ENCODE results near the gene NPPB. TPM values are rescaled to one million over a fixed set of nuclear protein-coding genes. Genes with fewer than 3 reads are reported as not detected.
A peak's percentile ranks its signal among the peaks of the same experiment; 100 is the strongest.

The NPPB gene
- total RNA-seq, 2 experiments from 2014 or later = not detected

DNA sequence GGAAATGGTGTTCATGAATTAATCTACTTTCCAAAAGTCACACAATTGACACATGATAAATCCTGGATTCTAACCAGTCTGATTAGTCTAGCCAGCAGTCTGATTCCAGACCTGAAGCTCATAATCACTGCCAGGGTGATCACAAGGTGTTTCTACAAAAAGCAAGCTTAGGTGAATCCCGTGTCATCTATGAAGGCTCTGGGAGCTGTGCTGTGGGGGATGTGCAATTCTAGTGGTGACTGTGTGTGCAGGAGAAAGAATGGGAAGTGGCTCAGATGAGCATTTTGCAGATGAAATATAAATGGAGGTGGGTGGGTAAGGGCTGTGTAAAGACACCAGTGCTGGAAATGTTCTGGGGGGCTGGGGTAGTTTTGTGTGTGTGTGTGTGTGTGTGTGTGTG, 1.8 kb upstream of the NPPB start:
- CTCF ChIA-PET = interaction anchor here (0.9 kb wide), 1 partner anchor 14 kb away, joined by 4 read pairs; no protein-coding TSS in a partner anchor
- H3K9me3 Mint-ChIP-seq = no peaks in the 10 kb centered on the region
- POLR2A ChIA-PET = interaction anchor here (0.9 to 2.0 kb wide), 2 partner anchors 48 to 50 kb away, joined by 3 to 14 read pairs; no protein-coding TSS in a partner anchor

DNA sequence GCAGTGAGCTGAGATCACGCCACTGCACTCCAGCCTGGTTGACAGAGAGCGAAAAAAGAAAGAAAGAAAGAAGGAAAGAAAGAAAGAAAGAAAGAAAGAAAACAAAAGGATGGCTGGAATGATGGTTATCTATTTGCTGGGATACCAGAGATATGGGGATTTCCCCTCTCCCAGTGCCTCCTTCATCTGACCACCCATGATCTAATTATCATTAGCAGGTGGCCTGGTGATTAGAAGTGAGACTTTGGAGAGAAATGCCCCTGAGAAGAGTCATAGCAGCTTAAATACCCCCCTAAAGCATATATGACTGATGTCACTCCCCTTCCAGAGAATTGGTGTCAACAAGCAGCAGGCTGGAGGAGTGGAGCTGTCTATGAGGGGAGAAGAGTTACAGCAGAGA, 1.3 kb upstream of the NPPB start:
- H3K4me1 Mint-ChIP-seq = no peaks in the 10 kb centered on the region
- H3K4me3 Mint-ChIP-seq = no peak overlapping the region
- H3K27ac Mint-ChIP-seq = no peak overlapping the region
- POLR2A ChIA-PET = interaction anchor here (0.9 to 2.0 kb wide), 2 partner anchors 48 to 50 kb away, joined by 3 to 14 read pairs; no protein-coding TSS in a partner anchor
- H3K36me3 Mint-ChIP-seq (ENCODE audit: low read depth) = no peaks in the 10 kb centered on the region
- DNase-seq = no peak
- CTCF ChIA-PET = no interaction called here
- peaks cover 59% of the 10 kb centered on the region for H3K27me3 Mint-ChIP-seq
- H3K9me3 Mint-ChIP-seq = no peaks in the 10 kb centered on the region

More for the DNA sequence above, 1.8 kb upstream of the NPPB start:
- DNase-seq = no peak
- H3K27ac Mint-ChIP-seq = no peak overlapping the region
- no peaks in the 10 kb centered on the region for H3K4me1 Mint-ChIP-seq
- no peaks in the 10 kb centered on the region for H3K36me3 Mint-ChIP-seq (ENCODE audit: low read depth)
- H3K27me3 Mint-ChIP-seq = peaks cover 59% of the 10 kb centered on the region
- no peak overlapping the region for H3K4me3 Mint-ChIP-seq

DNA sequence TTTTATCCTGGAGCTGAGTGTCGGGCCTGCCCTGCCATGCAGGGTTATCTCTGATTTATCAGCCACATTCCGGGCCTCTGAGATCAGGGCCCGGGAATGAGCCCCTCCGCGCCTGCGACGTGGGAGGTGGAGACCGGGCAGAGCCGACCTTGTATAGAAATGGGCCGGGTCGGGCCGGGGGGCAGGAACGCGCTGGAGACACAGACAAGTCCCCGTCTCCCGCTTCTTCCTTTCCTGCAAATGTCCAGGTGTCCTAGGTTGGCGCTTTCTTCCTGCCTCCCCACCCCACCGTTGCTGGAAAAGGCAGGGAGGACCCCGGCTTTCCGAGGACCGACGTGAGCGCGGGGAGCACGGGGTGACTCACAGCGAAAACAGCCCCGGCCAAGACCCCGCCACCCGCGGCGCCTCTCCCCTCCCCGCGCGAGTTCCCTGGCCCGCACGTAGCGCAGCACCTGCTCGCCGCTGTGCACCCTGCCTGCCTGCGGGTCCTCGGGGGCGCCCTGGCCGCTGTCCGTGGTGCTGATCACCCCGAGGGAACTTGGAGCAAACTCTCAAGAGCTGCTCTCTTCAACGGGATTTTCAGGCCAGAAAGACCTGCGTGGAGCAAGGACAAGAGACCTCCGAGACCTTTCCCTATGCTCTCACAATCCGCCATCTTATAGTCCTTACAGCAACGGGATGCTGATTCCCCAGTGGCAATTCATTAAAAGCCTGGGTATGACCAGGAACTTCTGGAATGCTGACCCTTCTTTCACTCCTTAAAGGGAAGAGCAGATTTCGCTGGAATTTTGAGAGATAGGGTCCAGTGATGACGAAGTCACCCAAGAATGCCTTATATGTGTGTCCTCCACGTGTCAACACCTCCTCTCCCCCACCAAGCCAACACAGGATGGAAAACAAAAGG, 475 bp upstream of the NPPB start:
- Mint-ChIP-seq H3K36me3 (ENCODE audit: low read depth) (no peaks in the 10 kb centered on the region), H3K4me3 (no peak overlapping the region), H3K4me1 (no peaks in the 10 kb centered on the region), H3K27ac (no peak overlapping the region), H3K9me3 (no peaks in the 10 kb centered on the region), H3K27me3 (peaks cover 58% of the 10 kb centered on the region)
- POLR2A ChIA-PET = interaction anchor here (2.0 kb wide), 1 partner anchor 49 kb away, joined by 14 read pairs; no protein-coding TSS in a partner anchor
- DNase-seq = peak; percentile 73
- CTCF ChIA-PET = no interaction called here

DNA sequence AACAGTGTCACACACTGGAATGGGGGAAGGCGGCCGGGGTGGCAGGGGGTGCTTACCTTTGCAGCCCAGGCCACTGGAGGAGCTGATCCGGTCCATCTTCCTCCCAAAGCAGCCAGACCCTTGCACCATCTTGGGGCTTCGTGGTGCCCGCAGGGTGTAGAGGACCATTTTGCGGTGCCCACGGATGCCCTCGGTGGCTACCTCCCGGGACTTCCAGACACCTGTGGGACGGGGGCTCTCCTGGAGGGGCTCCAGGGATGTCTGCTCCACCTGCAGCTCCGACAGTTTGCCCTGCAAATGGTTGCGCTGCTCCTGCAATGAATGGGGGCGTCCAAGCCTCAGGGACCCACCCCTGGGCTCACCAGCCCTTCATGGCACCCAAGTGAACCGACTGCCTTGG, 587 bp downstream of the NPPB start:
- DNase-seq = no peak
- H3K27ac Mint-ChIP-seq = no peak overlapping the region
- H3K4me1 Mint-ChIP-seq = no peaks in the 10 kb centered on the region
- no peaks in the 10 kb centered on the region for H3K36me3 Mint-ChIP-seq (ENCODE audit: low read depth)
- ChIA-PET POLR2A (no interaction called here), CTCF (no interaction called here)
- H3K4me3 Mint-ChIP-seq = no peak overlapping the region
- no peaks in the 10 kb centered on the region for H3K9me3 Mint-ChIP-seq
- H3K27me3 Mint-ChIP-seq = peaks cover 61% of the 10 kb centered on the region

DNA sequence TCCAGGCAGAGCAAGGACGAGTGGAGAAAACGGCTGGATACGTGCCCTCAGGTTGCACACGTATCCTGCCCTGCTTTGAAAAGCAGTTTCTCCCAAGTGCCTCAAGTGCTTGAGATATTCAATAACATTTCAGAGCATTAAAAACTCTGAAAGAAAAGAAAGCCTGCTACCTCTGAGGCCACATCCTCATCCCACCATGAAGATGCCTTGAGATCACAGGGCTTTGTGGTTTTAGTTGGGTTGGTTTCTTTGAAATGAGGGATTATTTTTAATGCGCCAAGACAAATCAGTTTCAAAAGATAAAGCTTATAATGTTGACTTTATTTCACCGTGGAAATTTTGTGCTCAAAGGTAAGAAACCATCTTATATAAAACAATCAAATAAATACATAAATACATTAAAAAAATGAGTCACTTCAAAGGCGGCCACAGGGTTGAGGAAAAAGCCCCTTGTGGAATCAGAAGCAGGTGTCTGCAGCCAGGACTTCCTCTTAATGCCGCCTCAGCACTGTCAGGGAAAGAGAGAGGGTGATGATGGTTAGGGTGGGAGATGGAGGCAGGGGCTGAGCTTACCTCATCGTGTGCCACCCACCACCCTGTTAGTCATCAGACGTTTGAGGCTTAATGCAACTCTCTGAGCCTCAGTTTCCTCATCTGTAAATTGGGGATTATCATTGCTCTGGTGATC, 1.4 kb downstream of the NPPB start:
- no peak for DNase-seq
- ChIA-PET CTCF (interaction anchor here (1.2 kb wide), 1 partner anchor 11 kb away, joined by 3 read pairs; no protein-coding TSS in a partner anchor), POLR2A (interaction anchor here (2.3 kb wide), 1 partner anchor 51 kb away, joined by 11 read pairs; no protein-coding TSS in a partner anchor)
- no peak overlapping the region for H3K27ac Mint-ChIP-seq
- H3K27me3 Mint-ChIP-seq = peaks cover 61% of the 10 kb centered on the region
- H3K9me3 Mint-ChIP-seq = no peaks in the 10 kb centered on the region
- no peaks in the 10 kb centered on the region for H3K36me3 Mint-ChIP-seq (ENCODE audit: low read depth)
- no peaks in the 10 kb centered on the region for H3K4me1 Mint-ChIP-seq
- H3K4me3 Mint-ChIP-seq = no peak overlapping the region

DNA sequence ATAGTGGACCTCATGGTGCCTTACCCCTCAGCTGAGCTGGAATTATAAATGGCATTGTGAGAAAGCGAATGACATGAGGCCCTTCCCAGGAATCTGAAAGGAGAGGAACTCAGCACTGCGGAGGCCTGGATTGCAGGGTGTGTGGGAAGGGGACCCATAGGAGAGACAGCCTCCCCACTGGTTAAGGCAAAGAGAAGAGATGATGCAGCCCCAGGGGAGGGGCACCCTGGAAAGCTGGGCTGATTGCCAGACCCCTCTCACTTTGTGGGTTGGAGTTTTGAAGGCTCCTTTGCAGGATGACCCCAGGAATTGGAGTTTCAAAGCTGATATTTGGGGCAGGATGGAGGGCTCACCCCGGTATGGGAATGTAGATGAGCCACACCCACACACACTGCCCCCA, 2.0 kb downstream of the NPPB start:
- Mint-ChIP-seq H3K4me1 (no peaks in the 10 kb centered on the region), H3K9me3 (no peaks in the 10 kb centered on the region), H3K27ac (no peak overlapping the region), H3K4me3 (no peak overlapping the region), H3K36me3 (ENCODE audit: low read depth) (no peaks in the 10 kb centered on the region), H3K27me3 (peaks cover 58% of the 10 kb centered on the region)
- no peak for DNase-seq
- CTCF ChIA-PET = interaction anchor here (1.2 kb wide), 1 partner anchor 10 kb away, joined by 3 read pairs; no protein-coding TSS in a partner anchor
- POLR2A ChIA-PET = interaction anchor here (2.3 kb wide), 1 partner anchor 51 kb away, joined by 11 read pairs; no protein-coding TSS in a partner anchor

DNA sequence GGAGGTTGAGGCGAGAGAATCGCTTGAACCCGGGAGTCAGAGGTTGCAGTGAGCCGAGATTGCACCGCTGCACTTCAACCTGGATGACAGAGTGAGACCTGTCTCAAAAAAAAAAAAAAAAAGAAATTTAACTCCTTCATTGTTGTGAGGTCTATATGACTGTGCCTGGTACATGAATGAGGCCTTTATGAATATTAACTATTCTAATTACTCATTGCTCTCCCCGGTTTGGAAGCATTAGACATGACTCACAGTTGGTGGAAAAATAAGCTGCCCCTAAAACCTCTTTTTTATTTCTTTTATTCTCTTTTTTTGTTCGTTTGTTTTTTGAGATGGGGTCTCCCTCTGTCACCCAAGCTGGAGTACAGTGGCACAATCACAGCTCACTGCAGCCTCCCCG, 3.3 kb downstream of the NPPB start:
- CTCF ChIA-PET = no interaction called here
- no peaks in the 10 kb centered on the region for H3K36me3 Mint-ChIP-seq (ENCODE audit: low read depth)
- H3K4me1 Mint-ChIP-seq = no peaks in the 10 kb centered on the region
- DNase-seq = no peak
- POLR2A ChIA-PET = interaction anchor here (1.3 to 2.3 kb wide), 2 partner anchors 53 to 54 kb away, joined by 5 to 11 read pairs; no protein-coding TSS in a partner anchor
- no peaks in the 10 kb centered on the region for H3K9me3 Mint-ChIP-seq
- H3K4me3 Mint-ChIP-seq = no peak overlapping the region
- H3K27me3 Mint-ChIP-seq = peaks cover 51% of the 10 kb centered on the region
- no peak overlapping the region for H3K27ac Mint-ChIP-seq

DNA sequence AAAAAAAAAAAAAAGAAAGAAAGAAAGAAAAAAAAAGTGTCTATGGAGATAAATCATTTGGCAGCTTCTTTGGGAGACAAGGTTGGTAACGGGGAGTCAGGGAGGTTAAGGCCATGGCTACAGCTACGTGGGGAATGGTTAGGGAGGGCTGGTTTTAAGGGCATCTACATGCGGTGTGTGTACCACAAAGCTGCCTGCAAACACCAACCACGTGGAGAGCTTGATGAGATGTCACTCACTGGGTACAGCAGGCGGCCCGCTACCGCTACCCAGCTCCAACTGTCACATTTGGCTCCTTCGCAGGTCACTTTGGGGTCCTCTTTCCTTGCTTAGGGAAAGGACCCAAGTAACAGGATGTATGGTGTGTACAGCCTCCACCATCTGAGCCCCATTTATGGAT, 4.2 kb downstream of the NPPB start:
- DNase-seq = no peak
- H3K9me3 Mint-ChIP-seq = no peaks in the 10 kb centered on the region
- POLR2A ChIA-PET = interaction anchor here (0.7 kb wide), 1 partner anchor 103 kb away, joined by 3 read pairs; no protein-coding TSS in a partner anchor
- no peaks in the 10 kb centered on the region for H3K36me3 Mint-ChIP-seq (ENCODE audit: low read depth)
- H3K27ac Mint-ChIP-seq = no peak overlapping the region
- H3K4me3 Mint-ChIP-seq = no peak overlapping the region
- peaks cover 42% of the 10 kb centered on the region for H3K27me3 Mint-ChIP-seq
- CTCF ChIA-PET = no interaction called here
- no peaks in the 10 kb centered on the region for H3K4me1 Mint-ChIP-seq

DNA sequence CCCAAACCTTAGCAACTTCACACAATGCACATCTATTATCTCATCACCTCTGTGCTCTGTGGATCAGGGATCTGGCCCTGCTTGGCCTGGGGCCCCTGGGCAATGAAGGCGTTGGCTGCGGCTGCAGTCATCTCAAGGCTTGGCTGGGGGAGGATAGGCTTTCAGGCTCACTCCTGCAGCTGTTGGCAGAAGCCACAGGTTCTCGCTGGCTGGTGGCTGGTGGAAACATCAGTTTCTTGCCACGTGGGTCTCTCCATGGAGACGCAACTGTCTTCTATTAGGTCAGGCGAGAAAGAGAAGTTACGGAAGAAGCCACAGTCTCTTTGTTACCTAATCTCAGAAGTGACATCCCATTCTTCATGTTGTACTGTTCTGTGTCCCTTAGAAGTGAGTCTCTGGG, 7.6 kb downstream of the NPPB start:
- H3K27ac Mint-ChIP-seq = no peak overlapping the region
- H3K36me3 Mint-ChIP-seq (ENCODE audit: low read depth) = no peaks in the 10 kb centered on the region
- no peak overlapping the region for H3K4me3 Mint-ChIP-seq
- no peak for DNase-seq
- H3K27me3 Mint-ChIP-seq = peaks cover 16% of the 10 kb centered on the region
- H3K9me3 Mint-ChIP-seq = no peaks in the 10 kb centered on the region
- ChIA-PET POLR2A (interaction anchor here (1.0 kb wide), 1 partner anchor 57 kb away, joined by 3 read pairs; no protein-coding TSS in a partner anchor), CTCF (no interaction called here)
- no peaks in the 10 kb centered on the region for H3K4me1 Mint-ChIP-seq

DNA sequence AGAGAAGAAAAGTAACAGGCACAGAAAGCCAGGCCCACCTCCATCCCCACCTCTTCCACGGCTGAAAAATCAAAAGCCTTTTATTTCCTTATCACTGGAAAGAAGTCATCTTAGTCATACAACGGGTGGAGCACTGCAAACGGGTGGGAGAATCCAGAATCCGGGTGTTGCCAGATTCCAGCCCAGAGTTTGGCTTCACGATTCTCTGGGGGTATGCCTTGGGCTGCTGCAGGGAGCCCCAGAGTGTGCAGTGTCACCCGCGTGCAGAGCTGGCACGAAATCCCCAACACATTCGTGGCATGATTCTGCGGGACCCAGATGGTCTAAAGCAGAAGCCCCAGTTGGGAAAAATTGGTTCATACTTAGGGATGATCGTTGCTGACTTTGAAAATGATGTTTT, 8.6 kb downstream of the NPPB start:
- Mint-ChIP-seq H3K4me1 (no peaks in the 10 kb centered on the region), H3K4me3 (no peak overlapping the region), H3K27me3 (peaks cover 16% of the 10 kb centered on the region), H3K36me3 (ENCODE audit: low read depth) (peaks cover 5% of the 10 kb centered on the region), H3K9me3 (no peaks in the 10 kb centered on the region), H3K27ac (no peak overlapping the region)
- ChIA-PET POLR2A (no interaction called here), CTCF (no interaction called here)
- DNase-seq = no peak

DNA sequence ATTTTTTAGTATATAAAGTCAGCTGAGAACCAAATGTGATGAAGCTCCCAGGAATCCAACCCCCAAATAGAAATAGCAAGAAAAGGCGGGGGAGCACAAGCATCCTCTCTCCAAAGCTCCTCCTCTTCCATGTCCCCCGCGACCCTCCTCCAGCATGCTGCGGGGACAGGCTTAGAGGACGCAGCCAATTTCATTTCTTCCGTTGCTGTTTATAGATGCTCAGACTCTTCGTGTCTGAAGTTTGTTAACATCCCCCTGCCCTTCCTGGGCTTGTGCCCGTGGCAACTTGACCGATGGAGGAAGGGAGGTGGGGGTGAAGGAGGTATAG, 10.4 kb downstream of the NPPB start:
- no peaks in the 10 kb centered on the region for H3K9me3 Mint-ChIP-seq
- H3K27me3 Mint-ChIP-seq = peaks cover 9% of the 10 kb centered on the region
- no peak for DNase-seq
- no peak overlapping the region for H3K4me3 Mint-ChIP-seq
- H3K36me3 Mint-ChIP-seq (ENCODE audit: low read depth) = peaks cover 13% of the 10 kb centered on the region
- no peaks in the 10 kb centered on the region for H3K4me1 Mint-ChIP-seq
- ChIA-PET CTCF (no interaction called here), POLR2A (interaction anchor here (1.0 kb wide), 1 partner anchor 60 kb away, joined by 3 read pairs; no protein-coding TSS in a partner anchor)
- H3K27ac Mint-ChIP-seq = no peak overlapping the region

DNA sequence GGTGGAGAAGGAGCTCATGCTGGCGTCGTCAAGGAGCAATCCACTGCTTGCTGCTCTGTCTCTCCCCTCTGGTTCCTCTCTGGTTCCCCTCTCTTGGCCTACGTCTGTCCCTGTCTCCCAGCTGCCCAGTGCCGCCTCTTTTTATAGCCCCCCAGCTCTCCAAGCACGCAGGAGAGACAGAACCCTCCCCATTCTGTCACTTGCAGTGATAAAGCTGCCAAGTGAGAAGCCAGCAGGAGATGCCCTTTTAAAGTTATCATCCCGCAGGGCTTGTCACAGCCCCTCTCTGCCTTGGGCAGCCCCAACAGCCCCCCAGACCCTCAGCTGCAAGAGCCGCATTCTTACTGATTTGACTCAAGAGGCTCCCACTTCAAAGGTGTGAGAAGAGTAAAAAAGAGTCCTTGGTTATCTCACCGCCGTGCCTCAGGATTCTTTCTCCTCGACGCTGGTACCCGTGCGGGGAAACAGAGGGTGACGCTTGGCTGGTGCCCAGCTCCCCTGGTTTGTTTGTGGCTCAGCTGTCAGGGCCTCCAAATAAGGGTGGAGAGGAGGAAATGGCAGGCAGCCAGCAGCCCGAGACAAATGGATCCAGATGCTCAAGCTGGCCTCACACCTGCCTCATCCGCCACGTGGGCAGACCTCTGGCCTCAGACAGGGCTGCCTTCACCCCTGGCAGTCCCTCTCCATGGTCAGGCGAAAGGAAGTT, 10.9 kb downstream of the NPPB start, which contains the start of gene NPPA:
NPPA (minus strand) TSS at position 117 of the 706 bp plus-strand sequence; CDS start at position 18, 99 bp downstream.
- POLR2A ChIA-PET = interaction anchor here (0.8 to 1.0 kb wide), 2 partner anchors 60 to 61 kb away, joined by 3 read pairs; no protein-coding TSS in a partner anchor
- CTCF ChIA-PET = interaction anchor here (2.3 kb wide), 1 partner anchor 10 kb away, joined by 8 read pairs; no protein-coding TSS in a partner anchor
- DNase-seq = no peak
- H3K36me3 Mint-ChIP-seq (ENCODE audit: low read depth) = peaks cover 13% of the 10 kb centered on the region
- peaks cover 6% of the 10 kb centered on the region for H3K27me3 Mint-ChIP-seq
- H3K4me3 Mint-ChIP-seq = no peak within 1 kb of the TSS
- no peaks in the 10 kb centered on the region for H3K4me1 Mint-ChIP-seq
- no peaks in the 10 kb centered on the region for H3K9me3 Mint-ChIP-seq
- H3K27ac Mint-ChIP-seq = no peak within 1 kb of the TSS
